A549 (cell line): ENCODE data around the gene HOXB3. TPM values are rescaled to one million over a fixed set of nuclear protein-coding genes. Genes with fewer than 3 reads are reported as not detected.

Experiments used
- ATAC-seq, 2 experiments: fragments of 200-7000 bp in 1 of 2; fragments of >200 bp in 1 of 2; cut with Nextera tagmentation in 1 of 2; cut with Tn5 transposase in 1 of 2; 3 replicates each; pipeline versions ENCODE4 v1.8.0 to v1.9.1; 2018 to 2020; ENCODE audit warnings: mild to moderate bottlenecking in 1 of 2, moderate library complexity in 1 of 2
- CTCF ChIA-PET: fragments of 300-600 bp; sonication (Branson Sonifier 250); formaldehyde crosslinking; extraction: SDS; loops from one replicate; lab custom pipeline; 2021; ENCODE audit warnings: antibody characterized with exemption, inconsistent platforms; lab: Yijun Ruan, JAX
- POLR2A ChIA-PET: fragments of 350-600 bp; formaldehyde crosslinking; extraction: SDS; loops from one replicate; lab custom pipeline; 2021; ENCODE audit warnings: antibody characterized with exemption, inconsistent platforms; lab: Yijun Ruan, JAX
- DNase-seq, 2 experiments: peaks; one replicate each; pipeline versions ENCODE4 v3.0.0 to v3.0.0-alpha.2; 2011 to 2016; ENCODE audit warnings: low read depth in 1 of 2, low spot score in 1 of 2
- FAIRE-seq: peaks from 2 replicates; lab custom pipeline; 2011; peaks lifted over from hg19 to GRCh38; lab: Jason Lieb, UNC
- H3K27ac ChIP-seq, 2 experiments: fragments of >200 bp; sonication (Bioruptor Twin); formaldehyde crosslinking; 3 replicates each; pipeline ENCODE4 v1.5.1; 2016 to 2017
- H3K4me1 ChIP-seq: fragments of >200 bp; sonication (Bioruptor Twin); formaldehyde crosslinking; 3 replicates; pipeline ENCODE4 v1.6.1; 2016
- H3K4me2 ChIP-seq: fragments of >200 bp; sonication (Bioruptor Twin); formaldehyde crosslinking; 3 replicates; pipeline ENCODE4 v1.6.1; 2016
- H3K4me3 ChIP-seq: fragments of >200 bp; sonication (Bioruptor Twin); formaldehyde crosslinking; 3 replicates; pipeline ENCODE4 v1.5.1; 2016
- H3K9me3 ChIP-seq: fragments of >200 bp; sonication (Bioruptor Twin); formaldehyde crosslinking; 3 replicates; pipeline ENCODE4 v1.6.1; 2016
- CBX8 ChIP-seq: fragments of 200-600 bp; sonication (generic); IDR thresholded peaks from 2 replicates; pipeline ENCODE4 v1.6.1; 2016
- EP300 ChIP-seq, 2 experiments: fragments of >200 bp; sonication (Bioruptor Twin); formaldehyde crosslinking; IDR thresholded peaks; 2 replicates in 1 of 2; 3 replicates in 1 of 2; pipeline ENCODE4 v1.6.1; 2016 to 2017
- FOXS1 ChIP-seq: fragments of 250-450 bp; sonication (Bioruptor Pico); IDR thresholded peaks from 2 replicates; pipeline ENCODE4 v1.5.0; 2020; ENCODE audit warnings: mild to moderate bottlenecking, moderate library complexity
- HEYL ChIP-seq: fragments of 250-450 bp; sonication (Bioruptor Pico); IDR thresholded peaks from 2 replicates; pipeline ENCODE4 v1.8.0; 2021; ENCODE audit warnings: mild to moderate bottlenecking, moderate library complexity
- HOXA7 ChIP-seq: fragments of 250-450 bp; sonication (Bioruptor Pico); IDR thresholded peaks from 2 replicates; pipeline ENCODE4 v1.5.0; 2020; ENCODE audit warnings: mild to moderate bottlenecking, moderate library complexity
- HOXB13 ChIP-seq: fragments of 250-450 bp; sonication (Bioruptor Pico); IDR thresholded peaks from 2 replicates; pipeline ENCODE4 v1.5.0; 2020; ENCODE audit warnings: low read depth, mild to moderate bottlenecking, moderate library complexity
- HOXB5 ChIP-seq: fragments of 250-450 bp; sonication (Bioruptor Pico); IDR thresholded peaks from 2 replicates; pipeline ENCODE4 v1.5.0; 2020; ENCODE audit warnings: mild to moderate bottlenecking, moderate library complexity
- JUN ChIP-seq, 2 experiments: fragments of >200 bp; sonication (Bioruptor Twin); formaldehyde crosslinking; IDR thresholded peaks; 2 replicates in 1 of 2; 3 replicates in 1 of 2; pipeline ENCODE4 v1.6.1; 2016 to 2017
- KDM1A ChIP-seq: fragments of 200-600 bp; sonication (generic); IDR thresholded peaks from 2 replicates; pipeline ENCODE4 v1.6.1; 2016; ENCODE audit warnings: low read depth, mild to moderate bottlenecking
- MYC ChIP-seq: IDR thresholded peaks from 2 replicates; pipeline ENCODE4 v1.6.1; 2012; ENCODE audit warnings: mild to moderate bottlenecking, inconsistent platforms, low read length, improper control_type of control experiment, borderline replicate concordance
- NFE2L2 ChIP-seq: fragments of 150-350 bp; conservative IDR thresholded peaks from 2 replicates; pipeline ENCODE4 v1.6.1; 2014; ENCODE audit warnings: low read length
- PHF8 ChIP-seq: fragments of 200-600 bp; sonication (generic); IDR thresholded peaks from 2 replicates; pipeline ENCODE4 v1.6.1; 2016; ENCODE audit warnings: low read depth, mild to moderate bottlenecking, antibody characterized with exemption, moderate library complexity, borderline replicate concordance
- RAD21 ChIP-seq, 2 experiments: fragments of >200 bp in 1 of 2; sonication (Bioruptor Twin) in 1 of 2; formaldehyde crosslinking in 1 of 2; IDR thresholded peaks in 1 of 2; conservative IDR thresholded peaks in 1 of 2; 2 replicates in 1 of 2; 3 replicates in 1 of 2; pipeline ENCODE4 v1.6.1; 2012 to 2018; ENCODE audit warnings: inconsistent platforms in 1 of 2
- RARB ChIP-seq: fragments of 250-450 bp; sonication (Bioruptor Pico); IDR thresholded peaks from 2 replicates; pipeline ENCODE4 v1.8.0; 2021; ENCODE audit warnings: mild to moderate bottlenecking, moderate library complexity
- REST ChIP-seq: fragments of 200-600 bp; sonication (generic); IDR thresholded peaks from 2 replicates; pipeline ENCODE4 v1.6.1; 2016; ENCODE audit warnings: antibody characterized with exemption, mild to moderate bottlenecking, moderate library complexity
- RFX5 ChIP-seq: fragments of 450-650 bp; IDR thresholded peaks from 2 replicates; pipeline ENCODE4 v1.7.1; 2014; ENCODE audit warnings: antibody characterized with exemption, mild to moderate bottlenecking, moderate library complexity
- TFCP2L1 ChIP-seq: fragments of 250-450 bp; sonication (Bioruptor Pico); IDR thresholded peaks from 2 replicates; pipeline ENCODE4 v1.5.0; 2021; ENCODE audit warnings: mild to moderate bottlenecking
- TP53 ChIP-seq: fragments of 250-450 bp; sonication (Bioruptor Pico); IDR thresholded peaks from 2 replicates; pipeline ENCODE4 v1.5.0; 2021; ENCODE audit warnings: mild to moderate bottlenecking, moderate library complexity
- USF2 ChIP-seq: fragments of 450-650 bp; IDR thresholded peaks from 2 replicates; pipeline ENCODE4 v1.6.1; 2014; ENCODE audit warnings: antibody characterized with exemption
- ZC3H11A ChIP-seq: fragments of 450-650 bp; IDR thresholded peaks from 2 replicates; pipeline ENCODE4 v1.6.1; 2014; ENCODE audit warnings: antibody characterized with exemption, mild to moderate bottlenecking
- ZNF302 ChIP-seq: fragments of 250-450 bp; sonication (Bioruptor Pico); IDR thresholded peaks from 2 replicates; pipeline ENCODE4 v1.9.0; 2021; ENCODE audit warnings: inconsistent platforms, mild to moderate bottlenecking, moderate library complexity
- ZSCAN20 ChIP-seq: fragments of 250-450 bp; sonication (Bioruptor Pico); IDR thresholded peaks from 2 replicates; pipeline ENCODE4 v1.8.0; 2022; ENCODE audit warnings: mild to moderate bottlenecking, moderate library complexity
- WGBS: methylation state at CpG from one replicate; pipeline ENCODE4 v1.1.6; 2017; ENCODE audit errors: missing lambda C conversion rate; 5-methylcytosine and 5-hydroxymethylcytosine counted together
- polyA plus RNA-seq, 4 experiments: library from polyadenylated mRNA; depleted of rRNA in 3 of 4; stranded (reverse); fragments of >200 nt; fragmentation: RNase III in 1 of 4; extraction: RNeasy Plus Mini Kit Qiagen cat#74134 plus additional on column Dnase treatment in 1 of 4; gene quantifications; 2 replicates in 3 of 4; 3 replicates in 1 of 4; pipeline ENCODE4 v1.2.3, GENCODE V29; 2011 to 2017

HOXB3 gene
- polyA plus RNA-seq, 2 of the 4 experiments (the other 2 are of a cell fraction): 8.6 to 17.0 TPM

DNA sequence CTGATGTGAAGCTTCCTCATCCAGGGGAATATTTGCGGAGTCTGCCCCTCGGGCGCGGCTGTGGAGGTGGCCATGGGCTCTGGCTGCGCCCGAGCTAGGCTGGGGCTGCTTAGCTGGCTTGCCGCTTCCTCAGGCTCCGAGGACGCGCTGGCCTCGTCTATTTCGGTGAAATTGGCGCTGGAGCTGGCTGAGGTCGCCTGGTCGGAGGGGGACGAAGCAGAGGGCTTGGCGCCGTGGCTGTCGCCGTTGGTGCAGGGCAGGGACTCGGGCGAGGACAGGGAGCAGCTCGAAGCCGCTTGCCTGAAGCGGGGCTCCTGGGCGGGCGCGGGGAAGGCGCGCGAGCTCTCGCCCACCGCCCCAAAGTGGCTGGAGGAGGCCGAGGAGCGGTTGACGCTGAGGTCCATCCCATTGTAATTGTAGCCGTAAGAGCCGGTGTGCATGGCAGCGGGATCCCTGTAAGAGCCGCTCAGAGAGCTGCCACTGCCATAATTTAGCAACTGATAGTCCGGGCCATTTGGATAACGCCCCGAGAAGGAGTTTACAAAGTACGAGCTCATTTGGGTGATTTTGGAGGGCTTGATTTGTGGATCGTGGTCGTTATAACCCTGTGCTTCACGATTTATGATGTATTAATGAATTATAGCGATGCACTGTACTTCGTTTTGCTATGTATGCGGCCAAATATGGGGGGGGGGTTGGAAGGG lies 3.2 kb upstream of the HOXB3 start, which contains the start of gene HOXB5:
Gene HOXB5, minus strand, starts transcription at position 654 of the 704 bp plus-strand sequence. Its CDS starts 97 bp downstream, at position 557.
- Histone ChIP-seq H3K4me1 (peaks cover 5% of the 10 kb centered on the region), H3K27ac (peak within 1 kb of the TSS in 1 of 2 experiments; percentile 60; a peak in 4 of 6 replicates), H3K4me2 (peak within 1 kb of the TSS; percentile 64), H3K4me3 (peak within 1 kb of the TSS; percentile 22), H3K9me3 (no peaks in the 10 kb centered on the region)
- DNase-seq (no peak), FAIRE-seq (no peak), ATAC-seq (no peak)
- CTCF ChIA-PET: interaction anchor here (0.6 to 5.9 kb wide), 50 partner anchors 16 to 568 kb away, joined by 3 to 64 read pairs (median 4); no protein-coding TSS in a partner anchor
- POLR2A ChIA-PET: interaction anchor here (0.7 kb wide), 1 partner anchor 205 kb away, joined by 4 read pairs; no protein-coding TSS in a partner anchor
- TF ChIP-seq HOXB5 (0 out of 2 replicates have a peak, but pooled peaks have one; percentile 15), MYC (no peak), JUN (IDR thresholded peaks at IDR 0.05) (0 out of 5 replicates have a peak, but pooled peaks of 1 of the 2 experiments have one; percentile 6)
- 74% methylated on average over 50 of the region's 50 CpGs for WGBS

DNA sequence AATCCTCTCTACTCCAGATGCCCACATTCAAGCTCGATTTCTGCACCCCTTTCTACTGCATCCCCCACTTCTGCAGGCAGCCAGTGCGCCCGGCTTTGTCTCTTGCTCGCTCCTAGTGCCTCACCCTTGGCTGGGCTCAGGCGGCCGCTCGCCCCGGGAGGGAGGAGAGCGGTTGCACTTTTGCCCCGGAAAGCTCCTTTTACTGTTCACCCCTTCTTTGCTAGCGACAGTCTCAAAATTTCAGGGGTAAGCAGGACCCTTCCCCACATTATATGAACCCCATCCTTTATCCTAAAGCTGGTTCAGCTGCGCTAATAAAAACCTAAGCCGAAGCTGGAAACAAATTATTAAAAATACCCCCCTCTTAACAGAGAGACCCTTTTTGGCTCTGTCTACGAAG lies 2.5 kb upstream of the HOXB3 start:
- 90% methylated on average over 14 of the region's 14 CpGs for WGBS
- H3K4me2 ChIP-seq: no peak overlapping the region

GRCh38 chr17:48592057-48592514 lies 2.0 kb upstream of the HOXB3 start:
- Histone ChIP-seq H3K4me2 (no peak overlapping the region), H3K4me1 (peaks cover 13% of the 10 kb centered on the region), H3K9me3 (no peaks in the 10 kb centered on the region), H3K27ac (no peak overlapping the region), H3K4me3 (no peak overlapping the region)
- ATAC-seq: no peak
- 95% methylated on average over 33 of the region's 33 CpGs for WGBS
- CTCF ChIA-PET: interaction anchor here (0.7 to 5.9 kb wide), 20 partner anchors 24 to 567 kb away, joined by 3 to 64 read pairs (median 7); no protein-coding TSS in a partner anchor
- TF ChIP-seq CBX8 (no peak), RARB (CRISPR knock-in tag) (no peak), RFX5 (no peak), HOXB5 (no peak; the same call in 1 of the 2 replicates), USF2 (no peak), NFE2L2 (no peak), TFCP2L1 (CRISPR knock-in tag) (no peak), TP53 (CRISPR knock-in tag) (no peak), PHF8 (no peak), JUN (IDR thresholded peaks at IDR 0.05) (no peak), FOXS1 (no peak), REST (no peak), EP300 (IDR thresholded peaks at IDR 0.05) (no peak), RAD21 (conservative IDR thresholded peaks at IDR 0.05 in 1 of 2, IDR thresholded peaks at IDR 0.05 in 1 of 2) (no peak), KDM1A (no peak), ZSCAN20 (CRISPR knock-in tag) (no peak), MYC (no peak), HOXA7 (CRISPR knock-in tag) (no peak), HOXB13 (CRISPR knock-in tag) (no peak), HEYL (CRISPR knock-in tag) (no peak)
- TF ChIP-seq, all 56 proteins: peak for 0
- DNase-seq: no peak
- no peak for FAIRE-seq
- POLR2A ChIA-PET: no interaction called here

More for the DNA sequence above, 2.5 kb upstream of the HOXB3 start:
- TF ChIP-seq ZNF302 (CRISPR knock-in tag) (no peak), ZC3H11A (no peak), PHF8 (no peak)
- H3K27ac ChIP-seq: no peak overlapping the region
- H3K4me3 ChIP-seq: no peak overlapping the region
- DNase-seq: no peak
- ChIA-PET CTCF (interaction anchor here (0.7 to 5.9 kb wide), 38 partner anchors 16 to 567 kb away, joined by 3 to 64 read pairs (median 4); no protein-coding TSS in a partner anchor), POLR2A (no interaction called here)
- FAIRE-seq: no peak
- H3K4me1 ChIP-seq: peaks cover 8% of the 10 kb centered on the region
- ATAC-seq: no peak
- H3K9me3 ChIP-seq: no peaks in the 10 kb centered on the region
